ENCODE results near the gene TUBB4B. TPM values are rescaled to one million over a fixed set of nuclear protein-coding genes. Genes with fewer than 3 reads are reported as not detected.
"Not testable (repeated sequence)": the region's sequence is repeated elsewhere in the genome, so short reads cannot be mapped to it uniquely, and the experiment has no call there.

TUBB4B gene
- total and polyA plus RNA-seq, 2 of the 4 experiments (the other 2 are of a cell fraction): 237 to 529 TPM

GRCh38 chr9:137237759-137238726 is 3.0 kb upstream of the TUBB4B start:
- in situ Hi-C loops (cut with MboI; ENCODE audit: low sequenced_read_pairs) (no loop called here), intact Hi-C loops (cut with micrococcal nuclease) (no loop called here), dilution Hi-C loops (cut with HindIII; ENCODE audit: low sequenced_read_pairs, unreplicated experiment) (no loop called here)
- Histone ChIP-seq H3K9me1 (ENCODE audit: insufficient read depth, low read length) (no peaks in the 10 kb centered on the region), H3K4me1 (ENCODE audit: control insufficient read depth, insufficient read depth, low read length) (peaks cover 6% of the 10 kb centered on the region; the same call in 1 of the 2 replicates), H2AK9ac (replicated peaks; ENCODE audit: low read depth, low read length, poor library complexity) (no peak overlapping the region), H3K14ac (replicated peaks; ENCODE audit: low read depth, low read length) (no peak overlapping the region), H3K36me3 (ENCODE audit: control insufficient read depth, insufficient read depth, low read length) (peaks cover 12% of the 10 kb centered on the region), H2BK5ac (ENCODE audit: low read depth, low read length, poor library complexity, severe bottlenecking) (no peak overlapping the region), H4K8ac (ENCODE audit: low read depth in 2 of 2, low read length in 2 of 2) (no peak overlapping the region), H3K27ac (ENCODE audit: insufficient read depth, low read length) (no peak overlapping the region), H2BK20ac (ENCODE audit: low read depth, low read length) (no peak overlapping the region), H3K4me3 (ENCODE audit: insufficient read depth, low read depth, low read length) (no peak overlapping the region), H3K9ac (ENCODE audit: low read depth, low read length) (no peak overlapping the region), H3K79me1 (ENCODE audit: low read depth in 1 of 2, low read length in 2 of 2) (peaks cover 8 to 40% of the 10 kb centered on the region in 2 experiments; a peak in 3 of 4 replicates), H4K20me1 (ENCODE audit: insufficient read depth, low read length) (peaks cover 22% of the 10 kb centered on the region), H4K91ac (ENCODE audit: insufficient read depth, low read depth, low read length) (no peak overlapping the region), H3K4me2 (ENCODE audit: low read depth, low read length) (no peak overlapping the region), H3K18ac (ENCODE audit: low read depth, low read length) (no peak overlapping the region), H3K27me3 (ENCODE audit: control insufficient read depth, insufficient read depth, low read length) (no peaks in the 10 kb centered on the region), H2AFZ (replicated peaks; ENCODE audit: low read length, poor library complexity) (no peak overlapping the region), H3K4ac (ENCODE audit: low read depth, low read length) (no peak overlapping the region), H2AK5ac (ENCODE audit: low read depth, low read length) (no peak overlapping the region), H2BK15ac (ENCODE audit: low read depth, low read length) (no peak overlapping the region), H2BK120ac (ENCODE audit: low read depth, low read length) (no peak overlapping the region), H3K9me3 (ENCODE audit: control insufficient read depth, insufficient read depth, low read length) (no peaks in the 10 kb centered on the region), H3K23ac (ENCODE audit: low read depth, low read length) (no peak overlapping the region; the same call in 1 of the 2 replicates), H3K56ac (ENCODE audit: extremely low read depth, insufficient read depth, low read length) (no peak overlapping the region), H4K5ac (ENCODE audit: low read depth, low read length) (no peak overlapping the region)
- ChIA-PET CTCF (no interaction called here), POLR2A (ENCODE audit: unreplicated experiment) (interaction anchor here (0.9 kb wide), 1 partner anchor 15 kb away, joined by 6 read pairs; no protein-coding TSS in a partner anchor)
- ATAC-seq (ENCODE audit: low read depth): no peak
- WGBS, 2 experiments (ENCODE audit: extremely low coverage in 2 of 2, insufficient read length in 1 of 2): 60% methylated on average over 6 of the region's 13 CpGs; no CpG with 5 or more reads in 1 of the 2 experiments
- TF ChIP-seq CEBPB (IDR thresholded peaks at IDR 0.05; ENCODE audit: low read depth, low read length): no peak
- no TSS peak for BruUV-seq (replicated peaks)
- no peak for DNase-seq

- peaks cover 19% of the 10 kb centered on the region for H3K36me3 ChIP-seq (ENCODE audit: control insufficient read depth, insufficient read depth, low read length)
- H3K27me3 ChIP-seq (ENCODE audit: control insufficient read depth, insufficient read depth, low read length); BruUV-seq (replicated peaks); dilution Hi-C loops (cut with HindIII; ENCODE audit: low sequenced_read_pairs, unreplicated experiment); ATAC-seq (ENCODE audit: low read depth); H2BK120ac ChIP-seq (ENCODE audit: low read depth, low read length); H2AFZ ChIP-seq (replicated peaks; ENCODE audit: low read length, poor library complexity); H3K18ac ChIP-seq (ENCODE audit: low read depth, low read length); H3K9me1 ChIP-seq (ENCODE audit: insufficient read depth, low read length); H2AK5ac ChIP-seq (ENCODE audit: low read depth, low read length); intact Hi-C loops (cut with micrococcal nuclease); H3K9me3 ChIP-seq (ENCODE audit: control insufficient read depth, insufficient read depth, low read length); H3K4me1 ChIP-seq (ENCODE audit: control insufficient read depth, insufficient read depth, low read length); H2AK9ac ChIP-seq (replicated peaks; ENCODE audit: low read depth, low read length, poor library complexity); DNase-seq; H2BK15ac ChIP-seq (ENCODE audit: low read depth, low read length); H3K4ac ChIP-seq (ENCODE audit: low read depth, low read length); H2BK20ac ChIP-seq (ENCODE audit: low read depth, low read length); in situ Hi-C loops (cut with MboI; ENCODE audit: low sequenced_read_pairs); H4K5ac ChIP-seq (ENCODE audit: low read depth, low read length); POLR2A ChIA-PET (ENCODE audit: unreplicated experiment): not testable (repeated sequence)
- H4K8ac ChIP-seq (ENCODE audit: low read depth in 2 of 2, low read length in 2 of 2): peak overlapping the region; percentile 36 to 77; a peak in 2 of 4 replicates
- peak overlapping the region; percentile 91 for H3K27ac ChIP-seq (ENCODE audit: insufficient read depth, low read length)
- peak overlapping the region; percentile 91 for H3K4me2 ChIP-seq (ENCODE audit: low read depth, low read length)
- peak overlapping the region; percentile 41; the same call in 1 of the 2 replicates for H3K14ac ChIP-seq (replicated peaks; ENCODE audit: low read depth, low read length)
- peak overlapping the region; percentile 5; the same call in 1 of the 2 replicates for H4K91ac ChIP-seq (ENCODE audit: insufficient read depth, low read depth, low read length)
- peaks cover 12 to 55% of the 10 kb centered on the region in 2 experiments; a peak in 3 of 4 replicates for H3K79me1 ChIP-seq (ENCODE audit: low read depth in 1 of 2, low read length in 2 of 2)
- 0 out of 2 replicates have a peak overlapping the region, but pooled peaks have one; percentile 77 for H3K56ac ChIP-seq (ENCODE audit: extremely low read depth, insufficient read depth, low read length)
- H2BK5ac ChIP-seq (ENCODE audit: low read depth, low read length, poor library complexity, severe bottlenecking): peak overlapping the region; percentile 81
- peak overlapping the region; percentile 94; the same call in 1 of the 2 replicates for H3K23ac ChIP-seq (ENCODE audit: low read depth, low read length)
- CTCF ChIA-PET: interaction anchor here (0.7 kb wide), 1 partner anchor 202 kb away, joined by 3 read pairs; no protein-coding TSS in a partner anchor
- WGBS, 2 experiments (ENCODE audit: extremely low coverage in 2 of 2, insufficient read length in 1 of 2): no CpG with 5 or more reads among the region's 27 CpGs
- peak overlapping the region; percentile 59 for H3K4me3 ChIP-seq (ENCODE audit: insufficient read depth, low read depth, low read length)
- H4K20me1 ChIP-seq (ENCODE audit: insufficient read depth, low read length): peaks cover 38% of the 10 kb centered on the region
- H3K9ac ChIP-seq (ENCODE audit: low read depth, low read length): peak overlapping the region; percentile 71
Observed at GRCh38 chr9:137239541-137240200, 1.4 kb upstream of the TUBB4B start.

Measured in IMR-90 (cell line).